Measurements from ENCODE around the gene HPCAL1.

DNA sequence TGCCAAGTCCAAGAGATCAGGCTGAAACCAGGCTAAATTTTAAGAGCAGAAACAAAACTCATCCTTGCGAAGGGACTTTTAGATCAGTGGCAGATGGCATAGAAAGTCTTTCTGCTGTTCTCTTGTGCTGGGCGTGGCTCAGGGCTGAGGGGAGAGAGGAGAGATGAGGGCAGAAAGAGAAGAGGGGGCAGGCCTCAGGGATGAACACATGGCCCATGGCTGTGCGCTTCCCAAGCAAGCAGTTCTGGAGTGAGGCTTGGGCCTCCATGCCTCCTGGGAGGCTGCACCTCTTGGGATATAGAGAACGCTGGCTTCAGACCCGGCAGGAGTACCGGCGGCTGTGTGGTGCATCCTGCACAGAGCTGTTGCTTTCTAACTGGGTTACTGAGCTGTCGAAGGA, 41.0 kb downstream of the HPCAL1 start:
- no peak for TF ChIP-seq EZH2 (IDR thresholded peaks at IDR 0.05; ENCODE audit: insufficient read depth, poor library complexity, severe bottlenecking)
- TF ChIP-seq EZH2phosphoT487 (IDR thresholded peaks at IDR 0.05; ENCODE audit: insufficient read depth, low read depth), result no peak
